DOHH2 (cell line): ENCODE results near the gene CPXM1.

ENCODE experiments used
- H3F3A ChIP-seq: fragments of 200-600 bp; sonication (generic), shearing (Covaris generic); 2 replicates; pipeline ENCODE4 v1.6.0; 2016; ENCODE audit warnings: antibody characterized with exemption, mild to moderate bottlenecking; ENCODE audit not compliant: control insufficient read depth, insufficient read depth
- H3K27ac ChIP-seq: fragments of 200-600 bp; sonication (generic); 2 replicates; pipeline ENCODE4 v1.5.1; 2014; ENCODE audit warnings: low read depth, mild to moderate bottlenecking, low read length, moderate library complexity
- H3K27me3 ChIP-seq: fragments of 200-600 bp; sonication (generic); 2 replicates; pipeline ENCODE4 v1.6.1; 2014; ENCODE audit warnings: mild to moderate bottlenecking, low read length, mixed read lengths; ENCODE audit not compliant: control insufficient read depth
- H3K36me3 ChIP-seq: fragments of 200-600 bp; sonication (generic); 2 replicates; pipeline ENCODE4 v1.6.1; 2014; ENCODE audit warnings: mild to moderate bottlenecking, low read length, moderate library complexity, mixed read lengths; ENCODE audit not compliant: control insufficient read depth
- H3K4me1 ChIP-seq: fragments of 200-600 bp; sonication (generic); 2 replicates; pipeline ENCODE4 v1.6.1; 2014; ENCODE audit warnings: mild to moderate bottlenecking, low read length, mixed read lengths; ENCODE audit not compliant: control insufficient read depth
- H3K4me2 ChIP-seq: fragments of 200-600 bp; sonication (generic); 2 replicates; pipeline ENCODE4 v1.6.0; 2014; ENCODE audit warnings: mild to moderate bottlenecking, low read length, moderate library complexity
- H3K4me3 ChIP-seq: fragments of 200-600 bp; sonication (generic); 2 replicates; pipeline ENCODE4 v1.5.1; 2014; ENCODE audit warnings: mild to moderate bottlenecking, low read length, mixed read lengths
- H3K79me2 ChIP-seq: fragments of 200-600 bp; sonication (generic); 2 replicates; pipeline ENCODE4 v1.6.1; 2014; ENCODE audit warnings: mild to moderate bottlenecking, low read length, mixed read lengths; ENCODE audit not compliant: control insufficient read depth
- H3K9me2 ChIP-seq: fragments of 200-600 bp; sonication (generic); replicated peaks from 2 replicates; pipeline ENCODE4 v1.6.1; 2014; ENCODE audit warnings: mild to moderate bottlenecking, low read length, mixed read lengths; ENCODE audit not compliant: control insufficient read depth
- H3K9me3 ChIP-seq: fragments of 200-600 bp; sonication (generic); 2 replicates; pipeline ENCODE4 v1.6.1; 2014; ENCODE audit warnings: antibody characterized with exemption, low read length, mixed read lengths; ENCODE audit not compliant: control insufficient read depth, insufficient read depth
- H4K20me1 ChIP-seq: fragments of 200-600 bp; sonication (generic); 2 replicates; pipeline ENCODE4 v1.6.0; 2014; ENCODE audit warnings: low read depth, mild to moderate bottlenecking, antibody characterized with exemption, low read length, moderate library complexity; ENCODE audit not compliant: control insufficient read depth, insufficient read depth
- EZH2phosphoT487 ChIP-seq: fragments of 200-600 bp; sonication (generic); IDR thresholded peaks from 2 replicates; pipeline ENCODE4 v1.6.1; 2017; ENCODE audit warnings: borderline replicate concordance, mild to moderate bottlenecking, antibody characterized with exemption, low read length, moderate library complexity, mixed read lengths
- TF ChIP-seq, protein P1 (sequence below): fragments of 200-600 bp; sonication (generic); IDR thresholded peaks from one replicate; pipeline ENCODE4 v1.5.1; 2014; ENCODE audit warnings: antibody characterized with exemption, mild to moderate bottlenecking, low read depth, low read length; ENCODE audit not compliant: poor library complexity, severe bottlenecking

The CPXM1 gene

DNA sequence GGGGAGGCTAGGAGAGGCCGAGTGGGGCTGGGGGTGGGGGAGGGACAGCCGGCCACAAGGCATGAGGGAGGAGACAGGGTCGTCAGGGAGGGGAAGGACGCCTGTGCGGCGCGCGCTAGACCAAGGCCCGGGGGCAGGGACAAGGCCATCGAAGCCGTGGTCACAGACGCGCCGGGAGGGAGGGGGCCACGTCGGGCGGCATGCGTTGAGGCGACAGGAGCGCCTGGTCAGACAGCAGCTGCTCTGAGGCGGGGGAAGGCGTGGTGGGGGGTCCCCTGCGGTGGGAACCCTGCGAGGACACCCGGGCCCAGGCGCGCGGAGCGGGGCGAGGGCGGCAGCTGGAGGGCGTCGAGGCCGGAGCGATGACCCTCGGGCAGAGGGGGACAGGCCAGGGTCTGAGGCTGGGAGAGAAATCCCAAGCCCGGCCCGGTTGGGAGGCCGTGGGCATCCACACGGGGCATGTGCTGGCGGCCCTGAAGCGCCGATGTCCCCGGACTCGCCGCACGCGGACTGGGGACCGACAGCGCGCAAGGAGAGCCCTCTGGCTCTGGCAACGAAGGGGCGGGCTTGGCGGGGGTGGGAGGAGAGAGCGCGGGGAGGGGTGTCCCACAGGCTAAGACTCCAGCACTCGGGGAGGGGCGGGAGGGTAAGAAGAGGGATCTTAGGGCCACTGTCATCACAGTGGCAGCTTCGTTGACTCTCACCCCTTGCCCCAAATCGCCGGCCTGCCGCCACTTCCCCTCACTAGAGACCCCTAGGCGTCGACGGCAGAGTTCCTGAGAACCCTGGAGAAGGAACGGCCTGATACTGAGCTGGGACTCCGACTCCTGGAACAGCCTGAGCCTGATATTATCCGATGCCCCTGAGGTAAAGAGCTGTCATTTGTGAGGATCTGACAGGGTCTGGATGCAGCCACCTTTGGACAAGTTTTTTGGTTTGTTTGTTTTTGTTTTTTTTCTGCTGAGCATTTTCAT lies 20.8 kb upstream of the CPXM1 start:
- Histone ChIP-seq H3K9me3 (no peaks in the 10 kb centered on the region), H3F3A (no peaks in the 10 kb centered on the region), H3K4me1 (peaks cover 5% of the 10 kb centered on the region), H3K79me2 (no peaks in the 10 kb centered on the region), H3K9me2 (no peaks in the 10 kb centered on the region), H4K20me1 (no peaks in the 10 kb centered on the region), H3K4me3 (no peak overlapping the region), H3K4me2 (no peak overlapping the region), H3K27ac (no peak overlapping the region), H3K27me3 (no peaks in the 10 kb centered on the region), H3K36me3 (no peaks in the 10 kb centered on the region)
- TF ChIP-seq, protein P1, sequence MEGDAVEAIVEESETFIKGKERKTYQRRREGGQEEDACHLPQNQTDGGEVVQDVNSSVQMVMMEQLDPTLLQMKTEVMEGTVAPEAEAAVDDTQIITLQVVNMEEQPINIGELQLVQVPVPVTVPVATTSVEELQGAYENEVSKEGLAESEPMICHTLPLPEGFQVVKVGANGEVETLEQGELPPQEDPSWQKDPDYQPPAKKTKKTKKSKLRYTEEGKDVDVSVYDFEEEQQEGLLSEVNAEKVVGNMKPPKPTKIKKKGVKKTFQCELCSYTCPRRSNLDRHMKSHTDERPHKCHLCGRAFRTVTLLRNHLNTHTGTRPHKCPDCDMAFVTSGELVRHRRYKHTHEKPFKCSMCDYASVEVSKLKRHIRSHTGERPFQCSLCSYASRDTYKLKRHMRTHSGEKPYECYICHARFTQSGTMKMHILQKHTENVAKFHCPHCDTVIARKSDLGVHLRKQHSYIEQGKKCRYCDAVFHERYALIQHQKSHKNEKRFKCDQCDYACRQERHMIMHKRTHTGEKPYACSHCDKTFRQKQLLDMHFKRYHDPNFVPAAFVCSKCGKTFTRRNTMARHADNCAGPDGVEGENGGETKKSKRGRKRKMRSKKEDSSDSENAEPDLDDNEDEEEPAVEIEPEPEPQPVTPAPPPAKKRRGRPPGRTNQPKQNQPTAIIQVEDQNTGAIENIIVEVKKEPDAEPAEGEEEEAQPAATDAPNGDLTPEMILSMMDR = no peak
- TF ChIP-seq EZH2phosphoT487 = no peak

- Histone ChIP-seq H3K4me3 (no peak overlapping the region), H3K27me3 (no peaks in the 10 kb centered on the region)
These were observed 19.9 kb upstream of the CPXM1 start for GRCh38 chr20:2820084-2820895.

DNA sequence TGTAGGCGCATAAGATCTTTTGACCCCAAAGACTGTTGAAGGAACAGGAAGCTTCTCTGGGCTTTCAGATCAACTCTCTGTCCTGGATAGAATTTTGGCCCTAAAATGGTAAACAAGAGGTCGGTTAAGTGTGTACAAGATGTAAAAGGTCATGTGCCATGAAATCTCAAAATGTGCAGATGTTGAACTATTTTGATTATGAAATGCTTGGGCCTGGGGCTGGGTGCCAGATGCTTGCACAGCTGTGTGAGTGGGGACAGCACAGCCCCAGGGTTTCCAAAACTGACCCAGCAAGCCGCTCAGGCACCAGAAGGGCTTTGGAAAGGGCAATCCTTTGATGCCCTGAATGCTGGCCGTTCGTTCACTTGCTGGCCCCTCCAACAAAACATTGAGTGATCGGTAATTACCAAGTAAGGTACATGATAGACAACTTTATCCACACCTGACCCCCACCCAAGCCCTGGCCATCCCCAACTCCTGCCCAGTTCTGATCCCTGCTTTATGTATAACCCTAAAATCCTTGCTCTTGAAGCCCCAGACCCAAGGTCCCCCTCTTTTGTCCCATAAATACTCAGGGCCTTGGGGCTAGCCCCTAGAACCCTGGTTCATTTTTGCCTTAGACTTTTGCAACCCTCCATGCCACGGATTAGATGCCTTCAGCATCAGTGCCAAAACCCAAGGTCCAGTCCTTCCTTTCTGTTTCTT lies 17.6 kb upstream of the CPXM1 start:
- Histone ChIP-seq H3K4me3 (no peak overlapping the region), H3K79me2 (no peaks in the 10 kb centered on the region), H3K27me3 (no peaks in the 10 kb centered on the region), H3K9me2 (no peaks in the 10 kb centered on the region), H4K20me1 (no peaks in the 10 kb centered on the region), H3K4me2 (no peak overlapping the region), H3K4me1 (no peaks in the 10 kb centered on the region), H3K27ac (no peak overlapping the region), H3K36me3 (no peaks in the 10 kb centered on the region), H3K9me3 (no peaks in the 10 kb centered on the region), H3F3A (no peaks in the 10 kb centered on the region)
- no peak for TF ChIP-seq EZH2phosphoT487
- TF ChIP-seq, protein P1 = no peak

More at GRCh38 chr20:2820084-2820895, 19.9 kb upstream of the CPXM1 start:
- Histone ChIP-seq H3F3A (no peaks in the 10 kb centered on the region), H4K20me1 (no peaks in the 10 kb centered on the region), H3K79me2 (no peaks in the 10 kb centered on the region), H3K9me2 (no peaks in the 10 kb centered on the region), H3K4me2 (no peak overlapping the region), H3K4me1 (no peaks in the 10 kb centered on the region), H3K27ac (no peak overlapping the region), H3K36me3 (no peaks in the 10 kb centered on the region), H3K9me3 (no peaks in the 10 kb centered on the region)
- TF ChIP-seq, protein P1 = no peak
- no peak for TF ChIP-seq EZH2phosphoT487
